Osteoblast (primary cell): ENCODE results near the gene CADM4. TPM values are rescaled to one million over a fixed set of nuclear protein-coding genes. Genes with fewer than 3 reads are reported as not detected.
"Not testable (repeated sequence)": the region's sequence is repeated elsewhere in the genome, so short reads cannot be mapped to it uniquely, and the experiment has no call there.

ENCODE experiments used
- DNase-seq: peaks from one replicate; pipeline ENCODE4 v3.0.0; 2011; ENCODE audit warnings: low spot score, mixed read lengths; ENCODE audit not compliant: insufficient read length; ENCODE audit errors: missing footprints
- H2AFZ ChIP-seq: 2 replicates; pipeline ENCODE4 v1.6.0; 2011; ENCODE audit warnings: mild to moderate bottlenecking, low read length
- H3K27ac ChIP-seq: 2 replicates; pipeline ENCODE4 v1.5.1; 2011; ENCODE audit warnings: mild to moderate bottlenecking, low read depth, low read length, moderate library complexity
- H3K27me3 ChIP-seq: 2 replicates; pipeline ENCODE4 v1.6.0; 2012; ENCODE audit warnings: mild to moderate bottlenecking, control low read depth, inconsistent platforms, low read length, moderate library complexity; ENCODE audit not compliant: insufficient read depth
- H3K36me3 ChIP-seq: 2 replicates; pipeline ENCODE4 v1.5.1; 2011; ENCODE audit warnings: mild to moderate bottlenecking, low read length, control low read depth, moderate library complexity; ENCODE audit not compliant: insufficient read depth
- H3K4me1 ChIP-seq: 2 replicates; pipeline ENCODE4 v1.5.1; 2011; ENCODE audit warnings: mild to moderate bottlenecking, low read length, control low read depth, moderate library complexity; ENCODE audit not compliant: insufficient read depth
- H3K4me2 ChIP-seq: 2 replicates; pipeline ENCODE4 v1.6.0; 2011; ENCODE audit warnings: mild to moderate bottlenecking, low read length; ENCODE audit not compliant: insufficient read depth
- H3K4me3 ChIP-seq: fragments of 200-600 bp; sonication (generic); 3 replicates; pipeline ENCODE4 v1.5.1; 2012; ENCODE audit warnings: mild to moderate bottlenecking, low read length, inconsistent platforms; ENCODE audit not compliant: insufficient read depth
- H3K79me2 ChIP-seq: 2 replicates; pipeline ENCODE4 v1.6.0; 2012; ENCODE audit warnings: mild to moderate bottlenecking, low read length, control low read depth, inconsistent platforms; ENCODE audit not compliant: insufficient read depth
- H3K9me3 ChIP-seq: 2 replicates; pipeline ENCODE4 v1.5.1; 2011; ENCODE audit warnings: low read depth, low read length, control low read depth
- H4K20me1 ChIP-seq: 2 replicates; pipeline ENCODE4 v1.6.0; 2012; ENCODE audit warnings: mild to moderate bottlenecking, low read length, control low read depth; ENCODE audit not compliant: insufficient read depth
- total RNA-seq: library from RNA; depleted of rRNA; stranded (reverse); fragments of >200 nt; gene quantifications from 2 replicates; pipeline ENCODE4 v1.2.3, GENCODE V29; 2012
- TF ChIP-seq, protein P1 (sequence below): IDR thresholded peaks from 2 replicates; pipeline ENCODE4 v1.5.1; 2011; ENCODE audit warnings: mild to moderate bottlenecking, low read depth, low read length, moderate library complexity; ENCODE audit errors: extremely low read depth

The CADM4 gene
- total RNA-seq, 1 donor = 1.4 TPM

- Histone ChIP-seq H3K27ac (no peak overlapping the region), H3K9me3 (no peaks in the 10 kb centered on the region), H3K4me1 (peaks cover 4% of the 10 kb centered on the region), H3K27me3 (no peaks in the 10 kb centered on the region), H2AFZ (no peak overlapping the region), H3K36me3 (no peaks in the 10 kb centered on the region), H3K79me2 (no peaks in the 10 kb centered on the region), H3K4me2 (no peak overlapping the region), H4K20me1 (no peaks in the 10 kb centered on the region), H3K4me3 (no peak overlapping the region)
- no peak for DNase-seq
- TF ChIP-seq, protein P1, sequence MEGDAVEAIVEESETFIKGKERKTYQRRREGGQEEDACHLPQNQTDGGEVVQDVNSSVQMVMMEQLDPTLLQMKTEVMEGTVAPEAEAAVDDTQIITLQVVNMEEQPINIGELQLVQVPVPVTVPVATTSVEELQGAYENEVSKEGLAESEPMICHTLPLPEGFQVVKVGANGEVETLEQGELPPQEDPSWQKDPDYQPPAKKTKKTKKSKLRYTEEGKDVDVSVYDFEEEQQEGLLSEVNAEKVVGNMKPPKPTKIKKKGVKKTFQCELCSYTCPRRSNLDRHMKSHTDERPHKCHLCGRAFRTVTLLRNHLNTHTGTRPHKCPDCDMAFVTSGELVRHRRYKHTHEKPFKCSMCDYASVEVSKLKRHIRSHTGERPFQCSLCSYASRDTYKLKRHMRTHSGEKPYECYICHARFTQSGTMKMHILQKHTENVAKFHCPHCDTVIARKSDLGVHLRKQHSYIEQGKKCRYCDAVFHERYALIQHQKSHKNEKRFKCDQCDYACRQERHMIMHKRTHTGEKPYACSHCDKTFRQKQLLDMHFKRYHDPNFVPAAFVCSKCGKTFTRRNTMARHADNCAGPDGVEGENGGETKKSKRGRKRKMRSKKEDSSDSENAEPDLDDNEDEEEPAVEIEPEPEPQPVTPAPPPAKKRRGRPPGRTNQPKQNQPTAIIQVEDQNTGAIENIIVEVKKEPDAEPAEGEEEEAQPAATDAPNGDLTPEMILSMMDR = no peak
These were observed 44.7 kb upstream of the CADM4 start for GRCh38 chr19:43684326-43684725.

GRCh38 chr19:43683905-43684304, 44.3 kb upstream of the CADM4 start:
- Histone ChIP-seq H3K79me2 (no peaks in the 10 kb centered on the region), H3K27ac (no peak overlapping the region), H3K4me2 (no peak overlapping the region), H3K4me3 (no peak overlapping the region), H3K27me3 (no peaks in the 10 kb centered on the region), H2AFZ (no peak overlapping the region), H4K20me1 (no peaks in the 10 kb centered on the region), H3K36me3 (no peaks in the 10 kb centered on the region), H3K4me1 (peaks cover 4% of the 10 kb centered on the region), H3K9me3 (no peaks in the 10 kb centered on the region)
- DNase-seq = no peak
- TF ChIP-seq, protein P1 = no peak

DNA sequence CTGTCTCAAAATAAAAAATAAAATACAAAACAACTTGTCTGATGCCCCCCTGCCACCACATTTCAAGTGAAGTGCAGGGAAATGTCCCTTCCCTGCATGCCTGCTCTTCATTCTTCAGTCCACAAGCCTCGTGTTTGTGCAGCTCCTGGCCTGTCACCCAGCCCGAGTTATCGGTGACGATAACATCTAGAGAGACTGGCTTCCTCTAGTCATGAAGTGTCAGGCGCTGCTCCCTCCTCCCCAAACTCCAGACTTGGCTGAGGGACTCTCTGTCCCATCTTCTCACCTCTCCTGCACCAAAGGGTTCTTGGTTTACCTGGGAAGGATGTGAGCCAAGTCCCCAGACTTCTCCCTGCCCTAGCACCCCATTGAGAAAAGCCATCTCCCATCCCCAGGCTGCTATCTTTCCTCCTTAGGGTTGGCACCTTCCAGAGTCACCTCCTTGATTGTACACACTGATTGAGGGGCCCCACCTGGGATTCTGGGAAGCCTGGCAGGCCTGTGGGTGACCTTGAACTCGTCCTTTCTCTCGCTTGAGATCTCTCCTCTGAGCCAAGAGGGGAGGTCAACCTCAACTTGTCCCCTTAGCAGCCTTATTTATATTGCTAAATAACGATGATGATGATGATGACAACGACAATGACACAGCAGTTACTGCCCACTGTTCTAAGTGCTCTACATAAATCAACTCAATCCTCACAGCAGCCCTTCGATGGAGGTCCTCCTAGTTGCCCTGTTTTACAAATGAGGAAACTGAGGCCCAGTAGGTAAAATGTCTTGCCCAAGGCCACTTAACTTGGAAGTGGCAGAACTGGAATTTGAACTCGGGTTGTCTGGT, 43.4 kb upstream of the CADM4 start:
- Histone ChIP-seq H3K79me2 (no peaks in the 10 kb centered on the region), H3K4me3 (no peak overlapping the region), H3K4me1 (peaks cover 4% of the 10 kb centered on the region), H3K27ac (no peak overlapping the region), H4K20me1 (no peaks in the 10 kb centered on the region), H3K27me3 (no peaks in the 10 kb centered on the region), H3K9me3 (no peaks in the 10 kb centered on the region), H2AFZ (no peak overlapping the region), H3K36me3 (no peaks in the 10 kb centered on the region), H3K4me2 (no peak overlapping the region)
- TF ChIP-seq, protein P1 = no peak
- no peak for DNase-seq

DNA sequence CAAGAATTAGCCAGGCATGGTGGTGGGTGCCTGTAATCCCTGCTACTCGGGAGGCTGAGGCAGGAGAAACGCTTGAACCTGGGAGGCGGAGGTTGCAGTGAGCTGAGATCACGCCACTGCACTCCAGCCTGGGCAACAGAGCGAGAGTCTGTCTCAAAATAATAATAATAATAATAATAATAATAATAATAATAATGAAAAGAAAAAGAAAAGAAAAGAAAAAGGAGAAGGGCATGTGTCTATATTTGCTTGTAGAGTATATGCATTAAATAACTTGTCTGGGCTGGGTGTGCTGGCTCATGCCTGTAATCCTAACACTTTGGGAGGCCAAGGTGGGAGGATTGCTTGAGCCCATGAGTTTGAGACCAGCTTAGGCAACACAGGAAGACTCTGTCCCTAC, 42.6 kb upstream of the CADM4 start:
- DNase-seq, H3K9me3 ChIP-seq, H3K79me2 ChIP-seq, H2AFZ ChIP-seq, H3K4me1 ChIP-seq, H3K27me3 ChIP-seq, H3K4me2 ChIP-seq, H3K27ac ChIP-seq, H3K4me3 ChIP-seq, H3K36me3 ChIP-seq, H4K20me1 ChIP-seq: not testable (repeated sequence)
